ENCODE measurements around the gene MFRP.
A peak's percentile ranks its signal among the peaks of the same experiment; 100 is the strongest.

The MFRP gene

GRCh38 chr11:119355091-119355843, 8.8 kb upstream of the MFRP start:
- Histone ChIP-seq H3K36me3 (peaks cover 16% of the 10 kb centered on the region), H3K4me1 (peaks cover 4% of the 10 kb centered on the region), H3K27me3 (no peaks in the 10 kb centered on the region), H3K4me3 (ENCODE audit: low read depth, low read length) (no peak overlapping the region), H3K9me3 (no peaks in the 10 kb centered on the region)
- no peak for TF ChIP-seq CTCF (IDR thresholded peaks at IDR 0.05; ENCODE audit: low read depth, low read length)
- DNase-seq, result no peak

GRCh38 chr11:119352857-119353260, 6.4 kb upstream of the MFRP start:
- no peak for TF ChIP-seq CTCF (IDR thresholded peaks at IDR 0.05; ENCODE audit: low read depth, low read length)
- H3K9me3 ChIP-seq, result no peaks in the 10 kb centered on the region
- H3K27me3 ChIP-seq, result no peaks in the 10 kb centered on the region
- DNase-seq, result peak; percentile 64
- H3K4me1 ChIP-seq, result peaks cover 4% of the 10 kb centered on the region
- H3K4me3 ChIP-seq (ENCODE audit: low read depth, low read length), result no peak overlapping the region
- peaks cover 4% of the 10 kb centered on the region for H3K36me3 ChIP-seq

- Histone ChIP-seq H3K9me3 (no peaks in the 10 kb centered on the region), H3K36me3 (no peaks in the 10 kb centered on the region), H3K4me1 (peaks cover 4% of the 10 kb centered on the region), H3K27me3 (no peaks in the 10 kb centered on the region), H3K4me3 (ENCODE audit: low read depth, low read length) (no peak overlapping the region)
- no peak for DNase-seq
- TF ChIP-seq CTCF (IDR thresholded peaks at IDR 0.05; ENCODE audit: low read depth, low read length), result no peak
These were observed 4.7 kb upstream of the MFRP start for GRCh38 chr11:119351232-119351631.

GRCh38 chr11:119350302-119350701, 3.8 kb upstream of the MFRP start:
- no peaks in the 10 kb centered on the region for H3K36me3 ChIP-seq
- no peak for DNase-seq
- TF ChIP-seq CTCF (IDR thresholded peaks at IDR 0.05; ENCODE audit: low read depth, low read length), result no peak
- peaks cover 4% of the 10 kb centered on the region for H3K4me1 ChIP-seq
- H3K9me3 ChIP-seq, result no peaks in the 10 kb centered on the region
- no peak overlapping the region for H3K4me3 ChIP-seq (ENCODE audit: low read depth, low read length)
- H3K27me3 ChIP-seq, result no peaks in the 10 kb centered on the region

- Histone ChIP-seq H3K36me3 (no peaks in the 10 kb centered on the region), H3K4me3 (ENCODE audit: low read depth, low read length) (no peak overlapping the region), H3K4me1 (peaks cover 4% of the 10 kb centered on the region), H3K27me3 (no peaks in the 10 kb centered on the region), H3K9me3 (no peaks in the 10 kb centered on the region)
- no peak for TF ChIP-seq CTCF (IDR thresholded peaks at IDR 0.05; ENCODE audit: low read depth, low read length)
- no peak for DNase-seq
These were observed 1.6 kb upstream of the MFRP start for GRCh38 chr11:119347940-119348605.

GRCh38 chr11:119347242-119347641, 737 bp upstream of the MFRP start:
- Histone ChIP-seq H3K36me3 (no peaks in the 10 kb centered on the region), H3K4me3 (ENCODE audit: low read depth, low read length) (no peak overlapping the region), H3K27me3 (no peaks in the 10 kb centered on the region), H3K9me3 (no peaks in the 10 kb centered on the region), H3K4me1 (no peaks in the 10 kb centered on the region)
- DNase-seq, result no peak
- no peak for TF ChIP-seq CTCF (IDR thresholded peaks at IDR 0.05; ENCODE audit: low read depth, low read length)

Measured in BE2C (cell line).